ENCODE results near the gene TRIML2.

DNA sequence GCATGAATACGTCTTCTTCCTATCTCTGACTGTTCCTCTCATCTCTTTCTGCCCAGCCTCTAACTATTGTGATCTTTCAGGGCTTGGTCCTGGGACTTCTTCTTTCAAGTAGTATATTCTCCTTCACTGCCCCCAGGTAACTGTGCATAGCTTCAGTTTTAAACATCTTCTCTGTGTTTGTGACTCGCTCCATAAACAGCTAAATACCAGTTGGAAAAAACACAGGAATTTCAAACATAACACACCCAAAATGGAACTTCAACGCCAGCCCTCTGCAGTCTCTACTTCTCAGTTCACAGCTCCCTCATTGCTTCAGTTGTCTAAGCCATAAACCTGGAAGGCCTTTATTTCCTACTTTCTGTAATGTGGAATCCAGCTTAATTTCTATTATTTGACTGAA is 16.6 kb downstream of the TRIML2 start:
- TF ChIP-seq CTCF (IDR thresholded peaks at IDR 0.05; ENCODE audit: low read depth, low read length, missing input control) (no peak), EGR1 (IDR thresholded peaks at IDR 0.05; ENCODE audit: low read depth in 2 of 2) (no peak), GABPA (IDR thresholded peaks at IDR 0.05 in 1 of 2, conservative IDR thresholded peaks at IDR 0.05 in 1 of 2) (no peak), MAX (IDR thresholded peaks at IDR 0.05) (no peak), RAD21 (IDR thresholded peaks at IDR 0.05) (no peak), TAF1 (conservative IDR thresholded peaks at IDR 0.05) (no peak), SP1 (IDR thresholded peaks at IDR 0.05) (no peak), HNF4G (IDR thresholded peaks at IDR 0.05) (no peak), NR2F2 (IDR thresholded peaks at IDR 0.05) (no peak), ZBTB33 (IDR thresholded peaks at IDR 0.05) (no peak), REST (IDR thresholded peaks at IDR 0.05) (no peak), HNF4A (conservative IDR thresholded peaks at IDR 0.05) (no peak), FOXA2 (IDR thresholded peaks at IDR 0.05) (no peak)
- TF ChIP-seq, protein P1, sequence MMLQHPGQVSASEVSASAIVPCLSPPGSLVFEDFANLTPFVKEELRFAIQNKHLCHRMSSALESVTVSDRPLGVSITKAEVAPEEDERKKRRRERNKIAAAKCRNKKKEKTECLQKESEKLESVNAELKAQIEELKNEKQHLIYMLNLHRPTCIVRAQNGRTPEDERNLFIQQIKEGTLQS (IDR thresholded peaks at IDR 0.05): no peak
